Urinary bladder (tissue), 4 donors: ENCODE data around the gene PIP5K1C. TPM values are rescaled to one million over a fixed set of nuclear protein-coding genes. Genes with fewer than 3 reads are reported as not detected.
"Not testable (repeated sequence)": the region's sequence is repeated elsewhere in the genome, so short reads cannot be mapped to it uniquely, and the experiment has no call there.

Experiments used
- DNase-seq: peaks from one replicate; pipeline ENCODE4 v3.0.0-alpha.2; 2015; ENCODE audit errors: extremely low spot score
- H3K27ac ChIP-seq: one replicate; pipeline ENCODE4 v1.5.1; 2013; ENCODE audit warnings: low read depth, mild to moderate bottlenecking, moderate library complexity
- H3K36me3 ChIP-seq: one replicate; pipeline ENCODE4 v1.6.1; 2013; ENCODE audit warnings: mild to moderate bottlenecking, moderate library complexity; ENCODE audit not compliant: insufficient read depth
- H3K4me1 ChIP-seq: one replicate; pipeline ENCODE4 v1.6.1; 2013; ENCODE audit warnings: mild to moderate bottlenecking, moderate library complexity; ENCODE audit not compliant: insufficient read depth
- H3K4me3 ChIP-seq: one replicate; pipeline ENCODE4 v1.5.1; 2013; ENCODE audit warnings: low read depth, low read length
- WGBS: extraction: QIAGEN DNeasy Blood & Tissue Kit; methylation state at CpG from one replicate; pipeline ENCODE4 v1.1.7; 2013; 5-methylcytosine and 5-hydroxymethylcytosine counted together
- polyA plus RNA-seq: library from polyadenylated mRNA; stranded (reverse); fragments of 200-250 nt; gene quantifications from one replicate; pipeline ENCODE4 v1.2.3, GENCODE V29; 2013
- total RNA-seq: library from RNA; depleted of rRNA; stranded (reverse); fragments of >200 nt; gene quantifications from one replicate; pipeline ENCODE4 v1.2.3, GENCODE V29; 2014
- donor health status: healthy with polysubstance abuse.
- donor health status: healthy.

Gene PIP5K1C
- total and polyA plus RNA-seq, 2 donors, result 17.1 to 60.8 TPM

GRCh38 chr19:3641515-3642269, 58.6 kb downstream of the PIP5K1C start:
- H3K4me1 ChIP-seq, result no peaks in the 10 kb centered on the region
- WGBS, result 96% methylated on average over 28 of the region's 28 CpGs
- DNase-seq, result no peak

GRCh38 chr19:3639479-3639878, 60.8 kb downstream of the PIP5K1C start:
- H3K4me1 ChIP-seq, result no peaks in the 10 kb centered on the region
- peaks cover 3% of the 10 kb centered on the region for H3K36me3 ChIP-seq
- no peak overlapping the region for H3K27ac ChIP-seq
- WGBS, result 98% methylated on average over 13 of the region's 13 CpGs
- H3K4me3 ChIP-seq, result no peak overlapping the region
- no peak for DNase-seq

More at GRCh38 chr19:3641515-3642269, 58.6 kb downstream of the PIP5K1C start:
- no peak overlapping the region for H3K27ac ChIP-seq
- no peak overlapping the region for H3K4me3 ChIP-seq
- peaks cover 3% of the 10 kb centered on the region for H3K36me3 ChIP-seq

GRCh38 chr19:3638208-3639193, 61.8 kb downstream of the PIP5K1C start:
- H3K27ac ChIP-seq, result no peak overlapping the region
- WGBS, result 93% methylated on average over 55 of the region's 55 CpGs
- H3K36me3 ChIP-seq, result peaks cover 3% of the 10 kb centered on the region
- no peak for DNase-seq
- H3K4me3 ChIP-seq, result no peak overlapping the region
- no peaks in the 10 kb centered on the region for H3K4me1 ChIP-seq

GRCh38 chr19:3637621-3638020, 62.6 kb downstream of the PIP5K1C start:
- Histone ChIP-seq H3K27ac (no peak overlapping the region), H3K4me3 (no peak overlapping the region), H3K4me1 (no peaks in the 10 kb centered on the region), H3K36me3 (peaks cover 3% of the 10 kb centered on the region)
- no peak for DNase-seq
- 91% methylated on average over 23 of the region's 23 CpGs for WGBS

- Histone ChIP-seq H3K27ac (no peak overlapping the region), H3K4me1 (no peaks in the 10 kb centered on the region), H3K4me3 (no peak overlapping the region), H3K36me3 (peaks cover 3% of the 10 kb centered on the region)
- DNase-seq, result no peak
- WGBS, result 94% methylated on average over 20 of the region's 20 CpGs
These were observed 63.3 kb downstream of the PIP5K1C start for GRCh38 chr19:3636962-3637361.

GRCh38 chr19:3636506-3636905, 63.8 kb downstream of the PIP5K1C start:
- H3K4me1 ChIP-seq, result no peaks in the 10 kb centered on the region
- H3K4me3 ChIP-seq, result no peak overlapping the region
- 87% methylated on average over 20 of the region's 20 CpGs for WGBS
- peaks cover 2% of the 10 kb centered on the region for H3K36me3 ChIP-seq
- no peak for DNase-seq
- no peak overlapping the region for H3K27ac ChIP-seq

- Histone ChIP-seq H3K4me3 (no peak overlapping the region), H3K4me1 (no peaks in the 10 kb centered on the region), H3K36me3 (peaks cover 2% of the 10 kb centered on the region), H3K27ac (no peak overlapping the region)
- no peak for DNase-seq
- WGBS, result 93% methylated on average over 19 of the region's 19 CpGs
These were observed 65.7 kb downstream of the PIP5K1C start for GRCh38 chr19:3634496-3635045.

GRCh38 chr19:3633559-3633988, 66.7 kb downstream of the PIP5K1C start:
- Histone ChIP-seq H3K4me1 (no peaks in the 10 kb centered on the region), H3K36me3 (peaks cover 2% of the 10 kb centered on the region), H3K27ac (no peak overlapping the region), H3K4me3 (no peak overlapping the region)
- DNase-seq, result no peak
- 89% methylated on average over 22 of the region's 22 CpGs for WGBS

GRCh38 chr19:3632739-3633558, 67.3 kb downstream of the PIP5K1C start:
- no peak for DNase-seq
- no peak overlapping the region for H3K4me3 ChIP-seq
- no peak overlapping the region for H3K27ac ChIP-seq
- peaks cover 2% of the 10 kb centered on the region for H3K36me3 ChIP-seq
- H3K4me1 ChIP-seq, result no peaks in the 10 kb centered on the region
- 84% methylated on average over 50 of the region's 50 CpGs for WGBS

- DNase-seq, result no peak
- Histone ChIP-seq H3K27ac (no peak overlapping the region), H3K4me3 (no peak overlapping the region), H3K4me1 (no peaks in the 10 kb centered on the region), H3K36me3 (peaks cover 1% of the 10 kb centered on the region)
- 87% methylated on average over 16 of the region's 16 CpGs for WGBS
These were observed 68.2 kb downstream of the PIP5K1C start for GRCh38 chr19:3632098-3632497.

- Histone ChIP-seq H3K4me3 (no peak overlapping the region), H3K27ac (no peak overlapping the region), H3K36me3 (no peaks in the 10 kb centered on the region), H3K4me1 (no peaks in the 10 kb centered on the region)
- 92% methylated on average over 43 of the region's 43 CpGs for whole genome bisulfite sequencing
- DNase-seq, result no peak
These were observed 69.0 kb downstream of the PIP5K1C start for GRCh38 chr19:3631053-3631861.

GRCh38 chr19:3628766-3629165, 71.5 kb downstream of the PIP5K1C start:
- WGBS, result 64% methylated on average over 9 of the region's 9 CpGs
- not testable (repeated sequence) for H3K27ac ChIP-seq, H3K4me3 ChIP-seq, DNase-seq, H3K36me3 ChIP-seq, H3K4me1 ChIP-seq
